NT2/D1 (cell line): ENCODE data around the gene RGS11.

ENCODE experiments used
- DNase-seq: peaks from one replicate; pipeline ENCODE4 v3.0.0-alpha.2; 2011; ENCODE audit warnings: low read depth, low spot score
- H3K27me3 ChIP-seq: 2 replicates; pipeline ENCODE4 v1.6.0; 2011; ENCODE audit warnings: mild to moderate bottlenecking; ENCODE audit not compliant: insufficient read length, insufficient read depth
- H3K36me3 ChIP-seq: 2 replicates; pipeline ENCODE4 v1.6.1; 2011; ENCODE audit warnings: mild to moderate bottlenecking, low read length, mixed read lengths; ENCODE audit not compliant: insufficient read depth, insufficient read length
- H3K4me1 ChIP-seq: 2 replicates; pipeline ENCODE4 v1.5.1; 2011; ENCODE audit not compliant: insufficient read depth, insufficient read length
- H3K4me3 ChIP-seq: 2 replicates; pipeline ENCODE4 v1.5.1; 2011; ENCODE audit warnings: low read depth; ENCODE audit not compliant: insufficient read length
- H3K9ac ChIP-seq: 2 replicates; pipeline ENCODE4 v1.6.0; 2011; ENCODE audit warnings: low read depth; ENCODE audit not compliant: insufficient read length
- H3K9me3 ChIP-seq: 2 replicates; pipeline ENCODE4 v1.5.1; 2011; ENCODE audit warnings: mild to moderate bottlenecking, low read length; ENCODE audit not compliant: insufficient read depth
- SUZ12 ChIP-seq: IDR thresholded peaks from 2 replicates; pipeline ENCODE4 v1.6.1; 2011; ENCODE audit not compliant: insufficient read length, insufficient read depth; ENCODE audit errors: extremely low read depth
- YY1 ChIP-seq: IDR thresholded peaks from 2 replicates; pipeline ENCODE4 v1.6.1; 2011; ENCODE audit not compliant: insufficient read length, insufficient read depth
- ZNF274 ChIP-seq: IDR thresholded peaks from 2 replicates; pipeline ENCODE4 v1.6.1; 2011; ENCODE audit warnings: mild to moderate bottlenecking, low read depth, low read length

Gene RGS11

GRCh38 chr16:287298-287811 is 11.6 kb upstream of the RGS11 start:
- Histone ChIP-seq H3K4me3 (no peak overlapping the region), H3K36me3 (peaks cover 68% of the 10 kb centered on the region), H3K9ac (no peak overlapping the region), H3K4me1 (no peaks in the 10 kb centered on the region), H3K9me3 (no peaks in the 10 kb centered on the region), H3K27me3 (no peaks in the 10 kb centered on the region)
- DNase-seq = no peak
- TF ChIP-seq YY1 (no peak), ZNF274 (no peak), SUZ12 (no peak)

- Histone ChIP-seq H3K9me3 (no peaks in the 10 kb centered on the region), H3K9ac (no peak overlapping the region), H3K36me3 (peaks cover 62% of the 10 kb centered on the region), H3K4me3 (no peak overlapping the region), H3K27me3 (peaks cover 4% of the 10 kb centered on the region), H3K4me1 (no peaks in the 10 kb centered on the region)
- no peak for DNase-seq
- no peak for TF ChIP-seq ZNF274
- TF ChIP-seq YY1 = no peak
- TF ChIP-seq SUZ12 = no peak
Measured at GRCh38 chr16:286491-287297, 10.9 kb upstream of the RGS11 start.

DNA sequence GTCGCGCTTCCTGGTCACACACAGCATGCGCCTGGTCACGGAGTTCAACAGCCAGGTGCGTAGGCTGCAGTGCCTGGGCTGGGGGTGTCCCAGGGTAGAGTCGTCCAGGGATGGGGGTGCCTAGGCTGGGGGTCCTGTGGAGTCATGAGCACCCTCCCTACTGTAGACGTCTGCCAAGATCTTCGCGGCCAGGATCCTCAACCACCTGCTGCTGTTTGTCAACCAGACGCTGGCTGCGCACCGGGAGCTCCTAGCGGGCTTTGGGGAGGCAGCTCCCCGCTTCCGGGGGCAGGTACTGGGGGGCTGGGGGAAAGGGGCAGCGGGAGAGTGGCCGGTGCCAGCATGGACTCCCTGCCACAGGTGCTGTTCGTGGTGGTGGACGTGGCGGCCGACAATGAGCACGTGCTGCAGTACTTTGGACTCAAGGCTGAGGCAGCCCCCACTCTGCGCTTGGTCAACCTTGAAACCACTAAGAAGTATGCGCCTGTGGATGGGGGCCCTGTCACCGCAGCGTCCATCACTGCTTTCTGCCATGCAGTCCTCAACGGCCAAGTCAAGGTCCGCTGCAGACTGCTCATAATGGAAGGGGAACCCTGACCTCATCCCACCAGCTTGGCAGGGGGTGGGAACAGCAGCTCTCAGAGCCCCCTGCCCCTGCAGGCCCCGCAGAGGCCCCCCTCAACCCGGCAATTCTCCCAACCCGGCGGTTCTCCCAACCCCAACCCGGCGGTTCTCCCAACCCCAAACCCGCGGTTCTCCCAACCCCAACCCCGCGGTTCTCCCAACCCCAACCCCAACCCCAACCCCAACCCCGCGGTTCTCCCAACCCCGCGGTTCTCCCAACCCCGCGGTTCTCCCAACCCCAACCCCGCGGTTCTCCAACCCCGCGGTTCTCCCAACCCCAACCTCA is 9.7 kb upstream of the RGS11 start:
- Histone ChIP-seq H3K9ac (no peak overlapping the region), H3K36me3 (peaks cover 49% of the 10 kb centered on the region), H3K4me3 (no peak overlapping the region), H3K27me3 (peaks cover 16% of the 10 kb centered on the region), H3K4me1 (peaks cover 2% of the 10 kb centered on the region), H3K9me3 (no peaks in the 10 kb centered on the region)
- TF ChIP-seq ZNF274 (no peak), SUZ12 (no peak), YY1 (no peak)
- DNase-seq = no peak

- peaks cover 24% of the 10 kb centered on the region for H3K27me3 ChIP-seq
- DNase-seq = no peak
- no peak for TF ChIP-seq SUZ12
- no peak for TF ChIP-seq ZNF274
- no peak for TF ChIP-seq YY1
- H3K4me3 ChIP-seq = no peak overlapping the region
- no peaks in the 10 kb centered on the region for H3K9me3 ChIP-seq
- peaks cover 40% of the 10 kb centered on the region for H3K36me3 ChIP-seq
- H3K9ac ChIP-seq = no peak overlapping the region
- H3K4me1 ChIP-seq = peaks cover 2% of the 10 kb centered on the region
Measured at GRCh38 chr16:284204-285120, 8.7 kb upstream of the RGS11 start.

DNA sequence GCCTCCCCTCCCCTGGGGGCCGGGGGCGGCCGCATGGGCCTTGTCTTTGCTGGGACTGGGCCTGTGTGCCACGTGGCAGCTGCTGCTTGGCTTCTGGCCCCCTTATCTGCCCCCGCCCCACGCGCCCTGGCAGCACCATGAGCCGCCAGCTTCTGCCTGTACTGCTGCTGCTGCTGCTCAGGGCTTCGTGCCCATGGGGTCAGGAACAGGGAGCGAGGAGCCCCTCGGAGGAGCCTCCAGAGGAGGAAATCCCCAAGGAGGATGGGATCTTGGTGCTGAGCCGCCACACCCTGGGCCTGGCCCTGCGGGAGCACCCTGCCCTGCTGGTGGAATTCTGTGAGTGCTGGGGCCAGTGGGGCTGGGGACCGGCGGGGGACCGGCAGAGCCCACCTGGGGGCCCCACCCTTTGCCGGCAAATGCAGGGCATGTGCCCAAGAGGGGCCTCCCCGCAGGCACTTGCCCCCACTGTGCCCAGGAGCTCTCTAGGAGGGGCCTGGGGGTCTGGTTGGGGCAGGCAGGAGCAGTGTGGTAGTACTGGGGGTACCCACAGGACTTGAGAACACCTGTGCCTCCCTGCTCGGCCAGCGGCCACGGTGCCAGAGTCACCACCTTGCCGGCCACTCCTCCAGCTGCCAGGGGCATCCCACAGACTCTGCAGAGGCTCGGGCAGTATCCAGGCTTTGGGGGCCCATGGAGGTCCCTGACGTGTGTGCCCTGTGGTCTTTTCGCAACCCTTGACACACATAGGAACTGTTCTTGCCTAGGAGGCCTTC is 7.5 kb upstream of the RGS11 start, which contains the start of gene PDIA2:
TSS of gene PDIA2 (plus strand) at position 132 of the 773 bp plus-strand sequence. CDS start at position 138, 6 bp downstream.
- Histone ChIP-seq H3K4me1 (peaks cover 2% of the 10 kb centered on the region), H3K36me3 (peaks cover 28% of the 10 kb centered on the region), H3K9ac (no peak within 1 kb of the TSS), H3K4me3 (no peak within 1 kb of the TSS), H3K9me3 (no peaks in the 10 kb centered on the region), H3K27me3 (peaks cover 33% of the 10 kb centered on the region)
- DNase-seq = no peak
- TF ChIP-seq ZNF274 (no peak), YY1 (no peak), SUZ12 (no peak)

DNA sequence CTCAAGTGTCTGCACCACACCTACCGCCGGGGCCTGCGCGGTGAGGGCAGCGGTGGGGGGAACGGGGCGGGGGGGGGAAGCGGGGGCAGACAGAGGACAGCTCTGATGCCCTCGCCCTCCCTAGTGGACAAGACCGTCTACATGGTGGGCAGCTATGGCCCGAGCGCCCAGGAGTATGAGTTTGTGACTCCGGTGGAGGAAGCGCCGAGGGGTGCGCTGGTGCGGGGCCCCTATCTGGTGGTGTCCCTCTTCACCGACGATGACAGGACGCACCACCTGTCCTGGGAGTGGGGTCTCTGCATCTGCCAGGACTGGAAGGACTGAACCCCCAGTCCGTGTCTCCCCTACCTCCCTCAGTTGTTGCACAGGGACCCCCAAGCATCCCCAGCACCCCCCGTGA is 6.7 kb upstream of the RGS11 start:
- H3K9ac ChIP-seq = no peak overlapping the region
- H3K4me1 ChIP-seq = peaks cover 2% of the 10 kb centered on the region
- H3K9me3 ChIP-seq = no peaks in the 10 kb centered on the region
- peaks cover 33% of the 10 kb centered on the region for H3K27me3 ChIP-seq
- H3K4me3 ChIP-seq = no peak overlapping the region
- TF ChIP-seq YY1 = no peak
- TF ChIP-seq SUZ12 = no peak
- no peak for TF ChIP-seq ZNF274
- H3K36me3 ChIP-seq = peaks cover 21% of the 10 kb centered on the region
- no peak for DNase-seq
